ENCODE data around the gene DDX18.
A peak's percentile ranks its signal among the peaks of the same experiment; 100 is the strongest.
"Not testable (repeated sequence)": the region's sequence is repeated elsewhere in the genome, so short reads cannot be mapped to it uniquely, and the experiment has no call there.

DDX18 gene

DNA sequence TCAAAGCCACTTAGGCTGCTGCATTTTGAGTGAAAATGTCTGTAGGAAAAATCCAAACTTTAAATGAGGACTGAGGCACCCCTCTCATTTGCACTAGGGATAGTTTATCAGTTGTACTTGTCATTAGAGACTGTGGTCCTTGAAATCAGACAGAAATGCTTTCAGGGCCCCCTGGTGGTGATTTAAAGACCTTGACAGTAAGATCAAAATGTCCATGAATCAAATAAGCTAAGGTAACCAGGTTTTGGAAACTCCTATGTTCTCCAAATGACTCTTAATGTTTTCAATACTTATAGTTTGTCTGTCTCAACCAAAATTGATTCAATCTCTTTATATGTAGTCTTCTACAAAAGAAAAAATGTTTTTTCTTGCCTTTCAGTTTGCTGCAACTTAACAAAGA, 28.8 kb upstream of the DDX18 start:
- TF ChIP-seq CTCF (IDR thresholded peaks at IDR 0.05; ENCODE audit: insufficient read depth, missing control alignments): peak; percentile 65
- no peak for DNase-seq (ENCODE audit: insufficient read length, low spot score)
- FAIRE-seq: peak; percentile 72

GRCh38 chr2:117786520-117786919, 28.0 kb upstream of the DDX18 start:
- no peak for TF ChIP-seq CTCF (IDR thresholded peaks at IDR 0.05; ENCODE audit: insufficient read depth, missing control alignments)

DNA sequence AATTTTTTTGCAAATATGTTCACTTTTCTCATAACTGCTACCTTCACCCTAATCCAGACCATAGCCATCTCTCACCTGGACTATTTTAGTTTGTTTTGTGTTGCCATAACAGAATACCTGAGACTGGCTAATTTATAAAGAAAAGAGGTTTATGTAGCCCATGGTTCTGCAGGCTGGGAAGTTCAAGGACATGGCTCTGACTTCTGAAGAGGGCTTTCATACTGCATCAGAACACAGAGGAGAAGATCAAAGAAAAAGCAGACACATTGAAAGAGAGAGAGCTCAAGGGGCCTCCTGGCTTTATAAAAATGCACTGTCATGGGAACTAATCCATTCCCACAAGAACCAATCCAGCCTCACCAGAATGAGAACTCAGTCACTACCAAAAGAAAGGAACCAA, 25.0 kb upstream of the DDX18 start:
- FAIRE-seq (no peak), DNase-seq (ENCODE audit: insufficient read length, low spot score) (no peak)
- TF ChIP-seq CTCF (IDR thresholded peaks at IDR 0.05; ENCODE audit: insufficient read depth, missing control alignments): no peak

More at GRCh38 chr2:117786520-117786919, 28.0 kb upstream of the DDX18 start:
- DNase-seq (ENCODE audit: insufficient read length, low spot score): no peak
- no peak for FAIRE-seq

- no peak for TF ChIP-seq CTCF (IDR thresholded peaks at IDR 0.05; ENCODE audit: insufficient read depth, missing control alignments)
Observed at GRCh38 chr2:117794668-117795067, 19.8 kb upstream of the DDX18 start.

GRCh38 chr2:117801826-117802225, 12.7 kb upstream of the DDX18 start:
- no peak for TF ChIP-seq CTCF (IDR thresholded peaks at IDR 0.05; ENCODE audit: insufficient read depth, missing control alignments)
- DNase-seq (ENCODE audit: insufficient read length, low spot score): no peak
- FAIRE-seq: no peak

More at GRCh38 chr2:117794668-117795067, 19.8 kb upstream of the DDX18 start:
- FAIRE-seq (no peak), DNase-seq (ENCODE audit: insufficient read length, low spot score) (no peak)

GRCh38 chr2:117803644-117804325, 10.7 kb upstream of the DDX18 start:
- DNase-seq (ENCODE audit: insufficient read length, low spot score); FAIRE-seq: not testable (repeated sequence)

- no peak for TF ChIP-seq CTCF (IDR thresholded peaks at IDR 0.05; ENCODE audit: insufficient read depth, missing control alignments)
- FAIRE-seq (no peak), DNase-seq (ENCODE audit: insufficient read length, low spot score) (no peak)
Observed at GRCh38 chr2:117812443-117812842, 2.0 kb upstream of the DDX18 start.
